M059J (cell line): ENCODE data around the gene ANK2. TPM values are rescaled to one million over a fixed set of nuclear protein-coding genes. Genes with fewer than 3 reads are reported as not detected.

Experiments used
- DNase-seq: peaks from one replicate; pipeline ENCODE4 v3.0.0-alpha.2; 2012; ENCODE audit warnings: low read depth
- total RNA-seq: library from RNA; depleted of rRNA; stranded (reverse); fragments of >200 nt; shearing (Covaris generic); gene quantifications from 2 replicates; pipeline ENCODE4 v1.2.3, GENCODE V29; 2014; rRNA removed

ANK2 gene
- total RNA-seq, result 0.27 TPM in 2 replicates

- no peak for DNase-seq
Measured at GRCh38 chr4:113049421-113050370, at the start of gene ANK2. Gene ANK2, plus strand, starts transcription at chr4:113049653. Its CDS starts 76 bp downstream, at chr4:113049729.

GRCh38 chr4:113003841-113004240 lies 45.6 kb upstream of the ANK2 start:
- DNase-seq, result peak; percentile 2

GRCh38 chr4:113004655-113005054 lies 44.8 kb upstream of the ANK2 start:
- DNase-seq, result no peak

GRCh38 chr4:113006632-113007031 lies 42.8 kb upstream of the ANK2 start:
- no peak for DNase-seq

- no peak for DNase-seq
Measured at GRCh38 chr4:113007151-113007550, 42.3 kb upstream of the ANK2 start.

GRCh38 chr4:113008135-113008534 lies 41.3 kb upstream of the ANK2 start:
- DNase-seq, result no peak

GRCh38 chr4:113008716-113009115 lies 40.7 kb upstream of the ANK2 start:
- no peak for DNase-seq

- DNase-seq, result no peak
Measured at GRCh38 chr4:113009461-113009860, 40.0 kb upstream of the ANK2 start.

- no peak for DNase-seq
Measured at GRCh38 chr4:113012122-113012725, 37.2 kb upstream of the ANK2 start.

GRCh38 chr4:113012786-113013185 lies 36.7 kb upstream of the ANK2 start:
- DNase-seq, result no peak

GRCh38 chr4:113013751-113014150 lies 35.7 kb upstream of the ANK2 start:
- DNase-seq, result no peak

- DNase-seq, result no peak
Measured at GRCh38 chr4:113016377-113016776, 33.1 kb upstream of the ANK2 start.

- no peak for DNase-seq
Measured at GRCh38 chr4:113020966-113021365, 28.5 kb upstream of the ANK2 start.

- no peak for DNase-seq
Measured at GRCh38 chr4:113024388-113024787, 25.1 kb upstream of the ANK2 start.

GRCh38 chr4:113025416-113025815 lies 24.0 kb upstream of the ANK2 start:
- no peak for DNase-seq

GRCh38 chr4:113026556-113026955 lies 22.9 kb upstream of the ANK2 start:
- peak; percentile 2 for DNase-seq

GRCh38 chr4:113028074-113028473 lies 21.4 kb upstream of the ANK2 start:
- no peak for DNase-seq

GRCh38 chr4:113031212-113031611 lies 18.2 kb upstream of the ANK2 start:
- no peak for DNase-seq

GRCh38 chr4:113040793-113041192 lies 8.7 kb upstream of the ANK2 start:
- DNase-seq, result no peak

GRCh38 chr4:113042502-113042901 lies 7.0 kb upstream of the ANK2 start:
- DNase-seq, result no peak

GRCh38 chr4:113043591-113043990 lies 5.9 kb upstream of the ANK2 start:
- no peak for DNase-seq

GRCh38 chr4:113050371-113050755 lies 910 bp downstream of the ANK2 start:
- no peak for DNase-seq

- DNase-seq, result no peak
Measured at GRCh38 chr4:113050837-113051236, 1.4 kb downstream of the ANK2 start.
